Lung (tissue), 12 donors: ENCODE measurements around the gene FHAD1. TPM values are rescaled to one million over a fixed set of nuclear protein-coding genes. Genes with fewer than 3 reads are reported as not detected.

Source experiments
- ATAC-seq: fragments of 200-7000 bp; cut with Tn5 transposase; one replicate; pipeline ENCODE4 v1.9.1; 2020; ENCODE audit warnings: moderate number of reproducible peaks; ENCODE audit not compliant: insufficient read depth, low FRiP score
- DNase-seq, 3 donors: peaks; one replicate each; pipeline ENCODE4 v3.0.0-alpha.2; 2013 to 2017
- H3K27ac ChIP-seq, 2 donors: one replicate each; pipeline ENCODE4 v1.5.1; 2013; ENCODE audit warnings: mild to moderate bottlenecking in 2 of 2, moderate library complexity in 2 of 2, control low read depth in 1 of 2, inconsistent platforms in 1 of 2, low read depth in 1 of 2, low read length in 1 of 2
- H3K27me3 ChIP-seq, 3 donors: one replicate each; pipeline ENCODE4 v1.5.1; 2013; ENCODE audit warnings: low read length in 2 of 3; ENCODE audit not compliant: control insufficient read depth in 3 of 3, insufficient read depth in 3 of 3
- H3K36me3 ChIP-seq, 4 donors: one replicate each; pipeline ENCODE4 v1.5.1; 2013; ENCODE audit warnings: low read length in 4 of 4, mild to moderate bottlenecking in 1 of 4, moderate library complexity in 1 of 4; ENCODE audit not compliant: control insufficient read depth in 4 of 4, insufficient read depth in 4 of 4
- H3K4me1 ChIP-seq, 5 donors: one replicate each; pipeline ENCODE4 v1.5.1; 2013; ENCODE audit warnings: low read length in 5 of 5, mild to moderate bottlenecking in 2 of 5, moderate library complexity in 1 of 5; ENCODE audit not compliant: control insufficient read depth in 5 of 5, insufficient read depth in 5 of 5
- H3K4me3 ChIP-seq: one replicate; pipeline ENCODE4 v1.5.1; 2013; ENCODE audit warnings: mild to moderate bottlenecking, control low read depth, moderate library complexity
- H3K9ac ChIP-seq, 2 donors: one replicate each; pipeline ENCODE4 v1.5.1; 2013; ENCODE audit warnings: low read length in 2 of 2, control low read depth in 1 of 2; ENCODE audit not compliant: insufficient read depth in 1 of 2
- H3K9me3 ChIP-seq, 4 donors: one replicate each; pipeline ENCODE4 v1.5.1; 2013; ENCODE audit warnings: low read length in 3 of 4, mild to moderate bottlenecking in 1 of 4, moderate library complexity in 1 of 4; ENCODE audit not compliant: control insufficient read depth in 4 of 4, insufficient read depth in 3 of 4
- WGBS, 2 donors: extraction: QIAGEN DNeasy Blood & Tissue Kit; methylation state at CpG; one replicate each; pipeline ENCODE4 v1.1.7; 2013; 5-methylcytosine and 5-hydroxymethylcytosine counted together
- polyA plus RNA-seq, 2 donors: library from polyadenylated mRNA; stranded (reverse); fragments of 200-250 nt; gene quantifications; one replicate each; pipeline ENCODE4 v1.2.1, GENCODE V29; 2013
- total RNA-seq, 2 donors: library from RNA; depleted of rRNA in 1 of 2; stranded (reverse); fragments of >200 nt in 1 of 2; gene quantifications; one replicate each; pipeline ENCODE4 v1.2.1, GENCODE V29; 2014 to 2021
- TF ChIP-seq, protein P1 (sequence below): IDR thresholded peaks from 2 replicates; pipeline ENCODE4 v1.5.1; 2012; ENCODE audit warnings: mild to moderate bottlenecking; ENCODE audit errors: control extremely low read depth, extremely low read depth
- donor health status: control.
- donor health status: control.
- donor health status: Bipolar disorder and iron deficiency.
- donor health status: healthy.
- donor health status: DM: yes; HTN: yes; CAD: no.

Gene FHAD1
- total and polyA plus RNA-seq, 4 donors: 4.4 to 25.9 (median 9.2) TPM

DNA sequence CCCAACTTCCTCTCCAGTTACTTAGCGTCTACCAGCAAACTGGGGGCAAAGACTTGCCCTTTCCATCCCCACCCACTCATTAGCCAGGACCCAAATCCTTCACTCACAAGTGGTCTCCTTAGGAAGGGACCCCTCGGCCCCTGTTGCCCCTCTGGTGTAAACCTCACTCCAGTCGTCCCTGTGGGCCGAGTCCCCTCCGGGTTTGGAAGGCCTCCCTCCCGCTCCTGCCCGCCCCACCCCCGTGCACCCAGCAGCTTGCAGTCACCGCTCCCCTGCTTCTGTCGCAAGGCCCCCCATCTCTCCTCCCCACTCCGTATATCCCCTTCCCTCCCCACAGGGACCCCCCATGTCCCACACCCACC, 163.8 kb downstream of the FHAD1 start:
- Histone ChIP-seq H3K27ac (no peak overlapping the region), H3K4me1 (peaks cover 0 to 24% (median 8%) of the 10 kb centered on the region in 5 donors)

DNA sequence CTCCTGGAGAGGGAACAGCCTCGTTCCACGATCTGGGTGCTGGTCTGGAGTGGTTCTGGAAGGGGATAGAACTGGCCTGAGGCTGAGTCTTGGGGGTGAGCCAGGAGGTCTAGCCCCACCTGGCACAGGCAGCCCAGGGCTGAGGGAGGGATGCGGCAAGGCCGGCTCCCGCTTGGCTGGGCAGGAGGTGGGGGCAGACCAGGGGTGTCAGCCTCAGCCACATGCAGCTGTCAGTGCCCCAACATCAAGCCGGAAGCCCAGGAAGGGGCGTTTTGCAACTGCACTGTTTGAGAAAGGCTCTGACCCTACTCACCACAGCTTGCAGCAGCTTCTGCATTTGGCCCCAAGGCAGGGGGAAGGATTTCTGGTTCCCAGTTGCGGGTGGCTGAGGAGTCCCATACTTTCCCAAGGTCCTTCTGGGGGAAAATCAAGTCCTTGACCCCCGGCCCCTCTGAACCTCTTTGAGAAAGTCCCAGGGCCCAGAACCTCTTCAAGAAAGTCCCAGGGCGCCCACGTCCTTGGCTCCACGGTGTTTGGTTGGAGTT, 164.6 kb downstream of the FHAD1 start:
- Histone ChIP-seq H3K27me3 (peaks cover 0 to 4% (median 0%) of the 10 kb centered on the region in 3 donors), H3K36me3 (no peaks in the 10 kb centered on the region), H3K9me3 (no peaks in the 10 kb centered on the region), H3K4me1 (peaks cover 0 to 24% (median 12%) of the 10 kb centered on the region in 5 donors), H3K4me3 (peak overlapping the region; percentile 21), H3K9ac (no peak overlapping the region), H3K27ac (peak overlapping the region in 1 of 2 donors; percentile 55)
- TF ChIP-seq, protein P1, sequence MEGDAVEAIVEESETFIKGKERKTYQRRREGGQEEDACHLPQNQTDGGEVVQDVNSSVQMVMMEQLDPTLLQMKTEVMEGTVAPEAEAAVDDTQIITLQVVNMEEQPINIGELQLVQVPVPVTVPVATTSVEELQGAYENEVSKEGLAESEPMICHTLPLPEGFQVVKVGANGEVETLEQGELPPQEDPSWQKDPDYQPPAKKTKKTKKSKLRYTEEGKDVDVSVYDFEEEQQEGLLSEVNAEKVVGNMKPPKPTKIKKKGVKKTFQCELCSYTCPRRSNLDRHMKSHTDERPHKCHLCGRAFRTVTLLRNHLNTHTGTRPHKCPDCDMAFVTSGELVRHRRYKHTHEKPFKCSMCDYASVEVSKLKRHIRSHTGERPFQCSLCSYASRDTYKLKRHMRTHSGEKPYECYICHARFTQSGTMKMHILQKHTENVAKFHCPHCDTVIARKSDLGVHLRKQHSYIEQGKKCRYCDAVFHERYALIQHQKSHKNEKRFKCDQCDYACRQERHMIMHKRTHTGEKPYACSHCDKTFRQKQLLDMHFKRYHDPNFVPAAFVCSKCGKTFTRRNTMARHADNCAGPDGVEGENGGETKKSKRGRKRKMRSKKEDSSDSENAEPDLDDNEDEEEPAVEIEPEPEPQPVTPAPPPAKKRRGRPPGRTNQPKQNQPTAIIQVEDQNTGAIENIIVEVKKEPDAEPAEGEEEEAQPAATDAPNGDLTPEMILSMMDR: no peak
- no peak for ATAC-seq
- DNase-seq: peak; percentile 45 to 60 (median 49)
- WGBS, 2 donors: 20 to 46% methylated on average over 12 of the region's 12 CpGs

More for the DNA sequence above, 163.8 kb downstream of the FHAD1 start:
- WGBS, 2 donors: 29 to 45% methylated on average over 11 of the region's 11 CpGs
- DNase-seq (no peak), ATAC-seq (no peak)
- Histone ChIP-seq H3K9me3 (no peaks in the 10 kb centered on the region), H3K36me3 (no peaks in the 10 kb centered on the region), H3K27me3 (peaks cover 0 to 4% (median 0%) of the 10 kb centered on the region in 3 donors), H3K9ac (peak overlapping the region; percentile 2 to 68), H3K4me3 (peak overlapping the region; percentile 79)
- TF ChIP-seq, protein P1: no peak

DNA sequence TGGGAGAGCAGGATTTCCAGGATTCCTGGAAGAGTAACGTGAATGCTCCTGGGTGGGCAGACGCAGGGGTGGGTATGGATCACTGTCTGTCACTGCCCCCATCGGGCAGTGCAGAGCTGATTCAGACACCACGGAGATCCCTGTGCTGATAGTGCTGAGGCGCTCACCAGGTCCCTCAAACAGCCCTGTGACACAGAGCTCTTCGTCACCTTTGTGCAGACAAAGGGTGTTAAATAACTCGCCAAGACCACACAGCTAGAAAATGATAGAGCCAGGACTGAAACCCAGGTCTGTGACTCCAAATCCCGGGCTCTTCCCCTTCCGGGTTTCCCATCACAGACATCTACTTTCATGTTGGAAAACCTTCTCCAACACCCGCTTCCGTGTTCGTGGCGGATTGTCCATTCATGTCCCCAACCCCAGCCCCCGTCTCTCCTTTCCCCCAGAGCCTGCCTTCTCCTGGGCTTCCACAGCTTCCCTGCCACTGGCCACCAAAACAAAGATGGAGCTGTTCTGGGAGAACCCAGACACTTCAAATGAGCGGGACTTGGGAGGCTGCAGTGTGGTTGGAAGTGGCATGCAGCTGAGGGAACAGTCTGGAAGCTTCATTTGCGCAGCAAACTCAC, 165.3 kb downstream of the FHAD1 start:
- no peaks in the 10 kb centered on the region for H3K9me3 ChIP-seq
- TF ChIP-seq, protein P1: no peak
- no peaks in the 10 kb centered on the region for H3K36me3 ChIP-seq
- DNase-seq (no peak), ATAC-seq (no peak)
- H3K4me1 ChIP-seq: peaks cover 0 to 19% (median 8%) of the 10 kb centered on the region in 5 donors
- no peak overlapping the region for H3K27ac ChIP-seq
- peaks cover 0 to 4% (median 0%) of the 10 kb centered on the region in 3 donors for H3K27me3 ChIP-seq
- H3K9ac ChIP-seq: no peak overlapping the region
- no peak overlapping the region for H3K4me3 ChIP-seq
- WGBS, 2 donors: 61 to 74% methylated on average over 16 of the region's 16 CpGs
